A673 (cell line): ENCODE results near the gene PRKCA. TPM values are rescaled to one million over a fixed set of nuclear protein-coding genes. Genes with fewer than 3 reads are reported as not detected.
"Not testable (repeated sequence)": the region's sequence is repeated elsewhere in the genome, so short reads cannot be mapped to it uniquely, and the experiment has no call there.

Experiments used
- BruUV-seq: library from RNA; stranded (reverse); fragments of 400-500 nt; replicated peaks from 2 replicates; lab custom pipeline; 2021; lab: Mats Ljungman, UMichigan
- CTCF ChIA-PET: fragments of 300-600 bp; sonication (Branson Sonifier 250); formaldehyde crosslinking; loops from one replicate; lab custom pipeline; 2022; ENCODE audit warnings: antibody characterized with exemption; lab: Charles Lee
- POLR2A ChIA-PET: fragments of 300-600 bp; sonication (Branson Sonifier 250); formaldehyde crosslinking; loops from one replicate; lab custom pipeline; 2022; ENCODE audit warnings: antibody characterized with exemption; ENCODE audit not compliant: low non-redundant PET; lab: Charles Lee
- DNase-seq: peaks from one replicate; pipeline ENCODE4 v3.0.0-alpha.2; 2015; ENCODE audit warnings: low spot score
- H3K27ac ChIP-seq: fragments of 200-600 bp; sonication (generic); 2 replicates; pipeline ENCODE4 v1.5.1; 2016; ENCODE audit warnings: mixed run types, low read depth, mild to moderate bottlenecking, mixed read lengths, antibody characterized with exemption, low read length; ENCODE audit not compliant: poor library complexity, severe bottlenecking
- H3K27me3 ChIP-seq: fragments of 200-600 bp; sonication (generic); replicated peaks from 2 replicates; pipeline ENCODE4 v1.6.1; 2017; ENCODE audit warnings: mixed run types, low read depth, mild to moderate bottlenecking, mixed read lengths, antibody characterized with exemption, low read length; ENCODE audit not compliant: insufficient read depth, poor library complexity
- H3K36me3 ChIP-seq: fragments of 200-600 bp; sonication (generic); 2 replicates; pipeline ENCODE4 v1.6.1; 2016; ENCODE audit warnings: mixed run types, mild to moderate bottlenecking, mixed read lengths, antibody characterized with exemption, low read length; ENCODE audit not compliant: insufficient read depth, poor library complexity, severe bottlenecking
- H3K4me1 ChIP-seq: fragments of 200-600 bp; sonication (generic); 2 replicates; pipeline ENCODE4 v1.6.1; 2017; ENCODE audit warnings: mixed run types, mild to moderate bottlenecking, mixed read lengths, antibody characterized with exemption, low read length; ENCODE audit not compliant: insufficient read depth, poor library complexity, severe bottlenecking
- H3K4me3 ChIP-seq: fragments of 200-600 bp; sonication (generic); 2 replicates; pipeline ENCODE4 v1.5.1; 2016; ENCODE audit warnings: low read depth, mixed run types, mild to moderate bottlenecking, mixed read lengths, low read length; ENCODE audit not compliant: poor library complexity, severe bottlenecking
- H3K9me3 ChIP-seq: fragments of 200-600 bp; sonication (generic); 2 replicates; pipeline ENCODE4 v1.6.1; 2016; ENCODE audit warnings: mixed run types, low read depth, mild to moderate bottlenecking, mixed read lengths, antibody characterized with exemption, low read length; ENCODE audit not compliant: poor library complexity, severe bottlenecking
- CTCF ChIP-seq: fragments of 300-800, 200-600 bp; sonication (generic); conservative IDR thresholded peaks from 2 replicates; pipeline ENCODE4 v1.5.1; 2017; ENCODE audit warnings: low read depth, mild to moderate bottlenecking, antibody characterized with exemption, low read length, moderate library complexity, mixed read lengths
- EZH2 ChIP-seq: fragments of 200-600 bp; sonication (generic); IDR thresholded peaks from 2 replicates; pipeline ENCODE4 v1.6.1; 2017; ENCODE audit warnings: borderline replicate concordance, low read depth, mild to moderate bottlenecking, mixed read lengths, antibody characterized with exemption, low read length; ENCODE audit not compliant: poor library complexity, severe bottlenecking
- intact Hi-C: fragments of 100-400 bp; cut with micrococcal nuclease; formaldehyde crosslinking; loops from one replicate; pipeline ENCODE4 v1.10.0; 2022; ENCODE audit not compliant: unreplicated experiment
- total RNA-seq: library from RNA; stranded (reverse); gene quantifications from 2 replicates; pipeline ENCODE4 v1.2.3, GENCODE V29; 2021

PRKCA gene
- total RNA-seq, 1 experiment from 2014 or later = 16.3 TPM

DNA sequence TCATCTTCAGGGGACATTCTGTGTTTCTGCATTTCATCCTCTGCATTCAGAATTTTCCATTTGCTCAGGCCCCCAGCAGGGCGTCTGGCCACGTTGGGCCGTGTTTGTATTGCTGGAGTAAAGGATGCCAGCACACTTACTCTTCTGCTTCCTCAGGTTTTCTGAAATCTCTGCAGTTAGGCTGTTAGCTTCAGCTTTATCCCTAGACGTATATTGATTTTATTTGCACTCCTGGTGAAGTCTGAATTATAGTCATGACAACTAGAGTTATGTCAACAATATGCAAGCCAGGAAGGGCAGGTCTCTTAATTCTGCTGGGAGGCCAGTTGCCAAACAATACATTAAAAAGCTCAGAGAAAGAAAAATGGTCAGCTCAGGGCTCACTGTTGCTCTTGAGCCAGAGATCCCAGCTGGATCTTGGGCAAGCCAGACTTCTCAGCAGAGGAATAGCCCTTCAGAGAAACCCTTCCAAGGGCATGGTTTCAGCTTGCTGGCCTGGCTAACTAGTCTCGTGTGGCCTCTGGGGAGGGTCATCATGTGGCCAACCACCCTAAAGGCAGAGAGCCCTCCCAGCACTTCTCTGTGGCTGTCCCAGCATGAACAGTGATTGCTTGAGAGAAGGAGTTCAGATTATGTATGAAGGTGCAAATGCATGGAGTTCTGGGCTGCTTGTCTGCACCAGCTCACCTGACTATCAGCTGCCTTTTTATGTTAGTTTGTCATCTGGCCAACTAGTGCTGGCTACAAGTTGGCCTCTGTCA, 422.3 kb downstream of the PRKCA start:
- ChIA-PET CTCF (no interaction called here), POLR2A (no interaction called here)
- DNase-seq = no peak
- no peak overlapping the region for H3K4me3 ChIP-seq
- H3K27me3 ChIP-seq = no peaks in the 10 kb centered on the region
- no peak overlapping the region for H3K27ac ChIP-seq
- no peaks in the 10 kb centered on the region for H3K36me3 ChIP-seq
- no peaks in the 10 kb centered on the region for H3K4me1 ChIP-seq
- intact Hi-C loops = loop anchor here (5.0 to 10.0 kb wide), 2 partner anchors 250 to 433 kb away; no protein-coding TSS in a partner anchor
- no peaks in the 10 kb centered on the region for H3K9me3 ChIP-seq
- no peak for TF ChIP-seq CTCF
- TF ChIP-seq EZH2 = no peak
- BruUV-seq = no TSS peak

DNA sequence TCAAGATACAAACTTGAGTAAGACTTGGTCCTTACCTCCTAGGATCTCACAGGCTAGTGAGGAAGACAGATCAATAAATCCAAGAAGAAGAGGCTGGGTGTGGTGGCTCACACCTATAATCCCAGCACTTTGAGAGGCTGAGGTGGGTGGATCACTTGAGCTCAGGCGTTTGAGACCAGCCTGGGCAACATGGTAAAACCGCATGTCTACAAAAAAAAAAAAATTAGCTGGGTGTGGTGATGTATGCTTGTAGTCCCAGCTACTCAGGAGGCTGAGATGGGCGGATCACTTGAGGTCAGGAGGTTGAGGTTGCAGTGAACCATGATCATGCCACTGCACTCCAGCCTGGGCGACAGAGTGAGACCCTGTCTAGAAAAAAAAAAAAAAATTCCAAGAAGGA, 423.0 kb downstream of the PRKCA start:
- POLR2A ChIA-PET, CTCF ChIA-PET, DNase-seq, H3K4me1 ChIP-seq, H3K27ac ChIP-seq, H3K4me3 ChIP-seq, H3K9me3 ChIP-seq, H3K36me3 ChIP-seq, BruUV-seq, H3K27me3 ChIP-seq: not testable (repeated sequence)
- intact Hi-C loops = loop anchor here (5.0 to 10.0 kb wide), 2 partner anchors 249 to 432 kb away; no protein-coding TSS in a partner anchor

DNA sequence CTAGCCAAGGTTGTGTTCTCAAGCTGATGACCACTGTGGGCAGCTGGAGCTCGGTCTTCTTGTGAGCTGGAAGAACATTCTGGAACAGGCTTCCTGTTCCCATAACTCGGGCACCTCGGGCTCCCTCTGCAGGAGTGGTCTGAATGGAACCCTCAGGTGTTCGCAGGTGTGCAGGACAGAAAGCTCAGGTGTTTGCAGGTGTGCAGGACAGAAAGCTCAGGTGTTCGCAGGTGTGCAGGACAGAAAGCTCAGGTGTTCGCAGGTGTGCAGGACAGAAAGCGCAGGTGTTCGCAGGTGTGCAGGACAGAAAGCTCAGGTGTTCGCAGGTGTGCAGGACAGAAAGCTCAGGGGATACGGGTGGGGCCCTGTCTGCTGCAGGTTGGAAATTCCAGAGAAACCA, 423.5 kb downstream of the PRKCA start:
- intact Hi-C loops = loop anchor here (5.0 to 10.0 kb wide), 2 partner anchors 249 to 431 kb away; no protein-coding TSS in a partner anchor
- H3K27me3 ChIP-seq = no peaks in the 10 kb centered on the region
- no TSS peak for BruUV-seq
- H3K4me1 ChIP-seq = no peaks in the 10 kb centered on the region
- ChIA-PET POLR2A (no interaction called here), CTCF (no interaction called here)
- no peaks in the 10 kb centered on the region for H3K9me3 ChIP-seq
- no peak overlapping the region for H3K27ac ChIP-seq
- H3K36me3 ChIP-seq = no peaks in the 10 kb centered on the region
- TF ChIP-seq EZH2 (no peak), CTCF (no peak)
- no peak overlapping the region for H3K4me3 ChIP-seq
- DNase-seq = no peak

DNA sequence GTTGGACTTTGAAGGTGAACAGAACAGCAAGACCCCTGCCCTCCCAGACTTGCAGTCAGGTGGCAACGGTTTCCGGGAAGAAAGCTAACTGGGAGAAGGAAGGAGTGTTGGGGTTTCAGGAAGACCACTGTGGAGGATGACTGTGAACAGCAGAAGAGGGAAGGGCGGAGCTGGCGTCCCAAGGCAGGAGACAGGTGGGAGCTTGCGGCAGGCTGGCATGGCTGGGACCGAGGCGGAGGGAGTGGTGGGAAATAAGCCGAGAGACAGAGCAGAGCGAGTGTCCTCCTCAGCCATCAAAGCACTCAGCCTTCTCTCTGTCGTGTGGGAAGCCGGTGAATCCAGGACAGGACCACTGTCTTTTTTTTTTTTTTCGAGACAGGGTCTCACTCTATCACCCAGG, 424.0 kb downstream of the PRKCA start:
- Histone ChIP-seq H3K36me3 (no peaks in the 10 kb centered on the region), H3K4me1 (no peaks in the 10 kb centered on the region), H3K9me3 (no peaks in the 10 kb centered on the region), H3K27me3 (no peaks in the 10 kb centered on the region), H3K27ac (no peak overlapping the region), H3K4me3 (no peak overlapping the region)
- ChIA-PET CTCF (no interaction called here), POLR2A (no interaction called here)
- TF ChIP-seq CTCF (no peak), EZH2 (no peak)
- intact Hi-C loops = loop anchor here (5.0 to 10.0 kb wide), 2 partner anchors 248 to 431 kb away; no protein-coding TSS in a partner anchor
- DNase-seq = no peak
- BruUV-seq = no TSS peak
